K562 (cell line): ENCODE results near the gene GLMP. TPM values are rescaled to one million over a fixed set of nuclear protein-coding genes. Genes with fewer than 3 reads are reported as not detected.

Source experiments
- CCNT2 ChIP-seq: IDR thresholded peaks from 2 replicates; pipeline ENCODE4 v1.6.1; 2011; ENCODE audit warnings: borderline replicate concordance, low read depth, mild to moderate bottlenecking, moderate library complexity, mixed read lengths, low read length; ENCODE audit not compliant: insufficient read length; ENCODE audit errors: extremely low read depth
- CEBPB ChIP-seq: fragments of 450-650 bp; IDR thresholded peaks from 2 replicates; pipeline ENCODE4 v1.6.1; 2016; ENCODE audit warnings: missing genetic modification characterization, missing compliant biosample characterization
- ETV5 ChIP-seq: sonication (generic); formaldehyde crosslinking; IDR thresholded peaks from 2 replicates; pipeline ENCODE4 v1.4.0; 2020; ENCODE audit warnings: low read depth, mild to moderate bottlenecking, missing genetic modification reagents
- HNRNPLL ChIP-seq: fragments of 200-400 bp; formaldehyde crosslinking; IDR thresholded peaks from 2 replicates; pipeline ENCODE4 v1.6.1; 2017; ENCODE audit warnings: low read length, low read depth, mild to moderate bottlenecking; ENCODE audit not compliant: poor library complexity, severe bottlenecking
- ILF3 ChIP-seq: fragments of 450-650 bp; IDR thresholded peaks from 2 replicates; pipeline ENCODE4 v1.6.1; 2018; ENCODE audit warnings: antibody characterized with exemption, mild to moderate bottlenecking, moderate library complexity, borderline replicate concordance
- MTA2 ChIP-seq: fragments of 450-650 bp; IDR thresholded peaks from 2 replicates; pipeline ENCODE4 v1.6.1; 2016; ENCODE audit warnings: low read depth
- NFATC3 ChIP-seq: fragments of 450-650 bp; IDR thresholded peaks from 2 replicates; pipeline ENCODE4 v1.6.1; 2017; ENCODE audit warnings: mild to moderate bottlenecking
- NR2C1 ChIP-seq, 2 experiments: fragments of 450-650 bp; IDR thresholded peaks; 2 replicates each; pipeline ENCODE4 v1.6.1; 2017; ENCODE audit warnings: mild to moderate bottlenecking in 2 of 2, antibody characterized with exemption in 1 of 2, inconsistent platforms in 1 of 2, missing compliant biosample characterization in 1 of 2, missing genetic modification characterization in 1 of 2
- NR4A1 ChIP-seq, 2 experiments: fragments of 250-450 bp in 1 of 2; fragments of 450-650 bp in 1 of 2; sonication (Bioruptor Pico) in 1 of 2; IDR thresholded peaks; 2 replicates each; pipeline versions ENCODE4 v1.4.0 to v1.6.1; 2016 to 2020; ENCODE audit warnings: mild to moderate bottlenecking in 2 of 2, missing compliant biosample characterization in 1 of 2, missing genetic modification characterization in 1 of 2, moderate library complexity in 1 of 2
- SMAD4 ChIP-seq: fragments of 250-450 bp; sonication (Bioruptor Pico); conservative IDR thresholded peaks from 2 replicates; pipeline ENCODE4 v1.8.0; 2021; ENCODE audit warnings: inconsistent platforms, mild to moderate bottlenecking, moderate library complexity
- TFE3 ChIP-seq: fragments of 450-650 bp; formaldehyde crosslinking; IDR thresholded peaks from 2 replicates; pipeline ENCODE4 v1.4.0; 2020; ENCODE audit warnings: mild to moderate bottlenecking, mixed read lengths
- ZFP36 ChIP-seq: fragments of 150-350 bp; IDR thresholded peaks from 2 replicates; pipeline ENCODE4 v1.6.1; 2018; ENCODE audit warnings: low read length, low read depth; ENCODE audit not compliant: partially characterized antibody
- ZNF197 ChIP-seq: fragments of 200-800 bp; sonication (Bioruptor generic); IDR thresholded peaks from 2 replicates; pipeline ENCODE4 v1.6.1; 2016; ENCODE audit warnings: low read depth, missing genetic modification characterization, missing compliant biosample characterization
- ZNF384 ChIP-seq: IDR thresholded peaks from 2 replicates; pipeline ENCODE4 v1.6.1; 2012; ENCODE audit warnings: low read depth, low read length, improper control_type of control experiment
- ZNF449 ChIP-seq: fragments of 250-450 bp; sonication (Bioruptor Pico); IDR thresholded peaks from 2 replicates; pipeline ENCODE4 v1.8.0; 2022; ENCODE audit warnings: moderate library complexity, mild to moderate bottlenecking, inconsistent platforms
- ZNF551 ChIP-seq: fragments of 250-450 bp; sonication (Bioruptor Pico); IDR thresholded peaks from 2 replicates; pipeline ENCODE4 v1.5.0; 2021; ENCODE audit warnings: mild to moderate bottlenecking, moderate library complexity
- polyA plus RNA-seq, 8 experiments: library from polyadenylated mRNA; depleted of rRNA in 4 of 8; stranded (reverse) in 5 of 8; unstranded in 3 of 8; fragments of >200 nt; fragmentation: Nextera tagmentation in 2 of 8; fragmentation: Illumina TruSeq in 1 of 8; extraction: Ambion mirVana in 2 of 8; extraction: Trizol in 1 of 8; gene quantifications; 2 replicates each; pipeline versions ENCODE4 v1.2.1 to v1.2.3, GENCODE V29; 2011 to 2014; ENCODE audit warnings: inconsistent platforms in 1 of 8, missing spikeins in 1 of 8
- total RNA-seq, 7 experiments: library from RNA; depleted of rRNA in 6 of 7; stranded (reverse); fragments of >200 nt in 6 of 7; fragmentation: Illumina TruSeq in 2 of 7; extraction: Trizol in 2 of 7; gene quantifications; 2 replicates each; pipeline versions ENCODE4 v1.2.1 to v1.2.3, GENCODE V29; 2011 to 2021; ENCODE audit warnings: low replicate concordance in 1 of 7
- TF ChIP-seq, protein P1 (sequence below), 2 experiments: fragments of 450-650 bp in 1 of 2; sonication (generic) in 1 of 2; formaldehyde crosslinking in 1 of 2; IDR thresholded peaks in 1 of 2; conservative IDR thresholded peaks in 1 of 2; 2 replicates each; pipeline versions ENCODE4 v1.6.1 to v1.8.1; 2016 to 2023; ENCODE audit warnings: mild to moderate bottlenecking in 2 of 2, moderate library complexity in 2 of 2, inconsistent platforms in 1 of 2, missing genetic modification reagents in 1 of 2
- TF ChIP-seq, protein P2 (sequence below): fragments of 250-450 bp; sonication (Bioruptor Pico); IDR thresholded peaks from 2 replicates; pipeline ENCODE4 v1.5.0; 2021; ENCODE audit warnings: mild to moderate bottlenecking, moderate library complexity

The GLMP gene
- total and polyA plus RNA-seq, 9 of the 15 experiments (the other 6 are each of a cell fraction or from before 2014, with no cell fraction given): 8.3 to 28.2 (median 22.4) TPM

DNA sequence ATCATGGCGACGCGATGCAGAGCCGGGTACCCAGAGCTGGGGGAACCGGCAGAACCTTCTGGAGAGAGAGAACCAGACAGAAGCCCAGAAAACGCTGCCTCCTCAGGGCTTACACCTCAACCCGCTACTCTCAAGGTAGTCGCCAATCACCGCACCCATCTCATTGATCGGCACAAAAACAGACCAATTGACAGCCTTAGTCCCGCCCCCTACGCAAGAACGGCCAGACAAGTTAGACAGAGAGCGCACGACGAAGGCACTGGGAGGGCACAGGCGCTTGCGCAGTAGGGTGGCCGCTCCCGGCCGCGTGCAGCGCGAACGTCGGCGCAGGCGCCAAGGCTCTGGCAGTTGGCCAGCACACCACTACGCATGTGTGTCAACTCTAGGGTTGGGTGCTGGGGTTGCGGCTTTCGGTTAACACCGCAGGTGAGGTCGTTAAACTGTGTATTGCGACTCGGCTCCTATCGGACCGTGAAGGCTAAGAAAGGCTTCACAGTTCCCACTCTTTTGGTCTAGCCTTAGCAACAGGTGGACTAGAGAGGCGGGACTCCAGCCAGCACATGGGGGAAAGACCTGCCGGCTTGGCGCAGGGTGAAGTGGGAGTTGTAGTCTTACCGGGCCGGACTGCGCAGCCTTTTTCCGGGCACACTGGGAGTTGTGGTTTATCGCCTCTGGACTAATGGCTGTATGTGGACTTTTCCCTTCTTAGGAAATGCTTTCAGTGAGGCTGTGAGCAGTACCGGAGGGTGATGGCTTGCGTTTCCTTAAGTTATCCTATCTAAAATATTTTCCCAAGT, 42.9 kb upstream of the GLMP start, which contains the start of the genes CCT3 and TSACC (continued):
- TF ChIP-seq ZFP36: no peak
- no peak for TF ChIP-seq ILF3
- TF ChIP-seq MTA2: no peak
- no peak for TF ChIP-seq NFATC3
- TF ChIP-seq HNRNPLL: peak; percentile 89
- TF ChIP-seq NR4A1 (CRISPR knock-in tag; IDR thresholded peaks at IDR 0.05): no peak
- no peak for TF ChIP-seq NR4A1 (tag; IDR thresholded peaks at IDR 0.05)
- no peak for TF ChIP-seq CCNT2
- peak; percentile 66 for TF ChIP-seq NR2C1 (IDR thresholded peaks at IDR 0.05)
- peak; percentile 84 for TF ChIP-seq NR2C1 (tag; IDR thresholded peaks at IDR 0.05)
- TF ChIP-seq ZNF197 (CRISPR knock-in tag): 0 out of 2 replicates have a peak, but pooled peaks have one; percentile 30
- TF ChIP-seq ZNF449 (CRISPR knock-in tag): no peak
- peak; percentile 60; the same call in 1 of the 2 replicates for TF ChIP-seq ETV5 (CRISPR knock-in tag)
- TF ChIP-seq, protein P1, sequence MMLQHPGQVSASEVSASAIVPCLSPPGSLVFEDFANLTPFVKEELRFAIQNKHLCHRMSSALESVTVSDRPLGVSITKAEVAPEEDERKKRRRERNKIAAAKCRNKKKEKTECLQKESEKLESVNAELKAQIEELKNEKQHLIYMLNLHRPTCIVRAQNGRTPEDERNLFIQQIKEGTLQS (IDR thresholded peaks at IDR 0.05): no peak
- TF ChIP-seq, protein P1 (CRISPR knock-in tag; conservative IDR thresholded peaks at IDR 0.05): 0 out of 2 replicates have a peak, but pooled peaks have one; percentile 10
- TF ChIP-seq, protein P2, sequence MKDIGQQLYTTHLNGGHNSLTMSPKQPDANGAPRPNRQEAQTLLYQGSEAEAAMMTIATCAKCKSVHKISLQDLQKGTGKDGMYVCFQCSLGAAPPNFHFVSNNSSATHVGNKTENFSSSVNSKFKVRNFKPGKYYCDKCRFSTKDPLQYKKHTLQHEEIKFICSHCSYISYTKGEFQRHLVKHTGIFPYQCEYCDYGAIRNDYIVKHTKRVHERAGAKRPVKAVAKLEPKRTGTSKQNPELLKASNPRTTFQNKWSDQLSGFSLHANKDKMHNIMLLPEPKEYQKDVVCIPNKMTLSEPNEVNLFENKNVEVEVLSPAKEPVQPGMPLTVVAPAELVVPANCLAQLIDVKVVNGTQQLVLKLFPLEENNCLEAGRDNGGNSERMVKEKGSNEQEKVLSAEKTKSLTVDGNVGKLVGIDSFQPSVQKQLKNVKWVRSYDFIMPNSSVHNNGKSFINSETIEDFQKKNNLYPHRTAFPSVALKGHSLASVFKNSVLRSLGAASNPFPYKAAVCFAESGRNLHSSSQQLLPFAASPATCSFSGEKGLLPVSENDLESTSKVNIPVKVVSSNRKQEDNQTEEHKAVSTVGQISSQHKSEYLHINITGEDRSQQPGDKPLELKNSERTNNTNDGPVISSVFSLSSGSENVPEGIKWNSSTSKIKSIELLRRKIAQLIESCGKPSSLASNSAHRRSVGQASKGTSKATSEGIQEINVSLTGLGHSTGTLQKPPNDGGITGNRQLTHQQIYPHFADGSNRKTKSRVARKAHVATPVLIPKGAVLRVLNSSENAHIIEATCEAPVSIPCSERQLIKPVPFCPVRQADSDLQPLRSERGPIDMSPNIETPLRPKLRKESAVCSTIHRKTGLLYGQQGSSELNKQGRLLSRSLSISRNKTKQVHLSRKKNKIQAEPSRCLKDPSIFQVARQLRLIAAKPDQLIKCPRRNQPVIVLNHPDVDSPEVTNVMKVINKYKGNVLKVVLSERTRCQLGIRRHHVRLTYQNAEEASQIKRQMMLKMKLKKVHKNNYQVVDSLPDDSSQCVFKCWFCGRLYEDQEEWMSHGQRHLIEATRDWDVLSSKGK (CRISPR knock-in tag): no peak
- 0 out of 2 replicates have a peak, but pooled peaks have one; percentile 11 for TF ChIP-seq ZNF384
- no peak for TF ChIP-seq SMAD4 (CRISPR knock-in tag)
- no peak for TF ChIP-seq CEBPB (tag)
- no peak for TF ChIP-seq TFE3 (CRISPR knock-in tag)
- no peak for TF ChIP-seq ZNF551 (CRISPR knock-in tag)
